Kidney epithelial cell (primary cell): ENCODE results near the gene STXBP2. TPM values are rescaled to one million over a fixed set of nuclear protein-coding genes. Genes with fewer than 3 reads are reported as not detected.

Experiments used
- DNase-seq: peaks from one replicate; pipeline ENCODE4 v3.0.0-alpha.2; 2010; ENCODE audit warnings: low read depth
- H3K27me3 ChIP-seq: 2 replicates; pipeline ENCODE4 v1.6.0; 2011; ENCODE audit warnings: low read length; ENCODE audit not compliant: control insufficient read depth, insufficient read depth
- H3K36me3 ChIP-seq: 2 replicates; pipeline ENCODE4 v1.5.1; 2011; ENCODE audit warnings: low read length; ENCODE audit not compliant: control insufficient read depth, insufficient read depth
- H3K4me3 ChIP-seq: 2 replicates; pipeline ENCODE4 v1.5.1; 2011; ENCODE audit warnings: low read depth, mild to moderate bottlenecking, control low read depth, low read length
- CTCF ChIP-seq: IDR thresholded peaks from 2 replicates; pipeline ENCODE4 v1.5.1; 2011; ENCODE audit warnings: mild to moderate bottlenecking, moderate library complexity, low read length, control low read depth, inconsistent platforms; ENCODE audit not compliant: insufficient read depth, poor library complexity, severe bottlenecking
- total RNA-seq: library from RNA; depleted of rRNA; stranded (reverse); fragments of >200 nt; gene quantifications from 2 replicates; pipeline ENCODE4 v1.2.3, GENCODE V29; 2015

STXBP2 gene
- total RNA-seq, 1 donor from 2014 or later, result 65.7 TPM

GRCh38 chr19:7691497-7691896 lies 54.6 kb downstream of the STXBP2 start:
- TF ChIP-seq CTCF, result no peak
- DNase-seq, result no peak
- Histone ChIP-seq H3K36me3 (no peaks in the 10 kb centered on the region), H3K4me3 (no peak overlapping the region), H3K27me3 (peaks cover 5% of the 10 kb centered on the region)

GRCh38 chr19:7692417-7693088 lies 55.6 kb downstream of the STXBP2 start:
- no peak for DNase-seq
- Histone ChIP-seq H3K27me3 (peaks cover 8% of the 10 kb centered on the region), H3K36me3 (no peaks in the 10 kb centered on the region), H3K4me3 (no peak overlapping the region)
- TF ChIP-seq CTCF, result no peak

- Histone ChIP-seq H3K36me3 (no peaks in the 10 kb centered on the region), H3K27me3 (peaks cover 10% of the 10 kb centered on the region), H3K4me3 (no peak overlapping the region)
- no peak for TF ChIP-seq CTCF
- no peak for DNase-seq
Measured at GRCh38 chr19:7694499-7694898, 57.6 kb downstream of the STXBP2 start.

Other genes with a start within 250 kb of the STXBP2 start
- gene PEX11G, start 148.1 kb upstream of the STXBP2 start, total RNA-seq, result 5.5 and 8.9 TPM in 2 replicates
- gene ZNF358, start 121.0 kb upstream of the STXBP2 start, total RNA-seq, result 67.4 and 76.1 TPM in 2 replicates
- gene MCOLN1, start 114.5 kb upstream of the STXBP2 start, total RNA-seq, result 13.7 and 15.3 TPM in 2 replicates
- gene PNPLA6, start 101.4 kb upstream of the STXBP2 start, total RNA-seq, result 134 and 163 TPM in 2 replicates
- gene CAMSAP3, start 41.2 kb upstream of the STXBP2 start, total RNA-seq, result 12.6 and 17.2 TPM in 2 replicates
- gene XAB2, start 7.6 kb upstream of the STXBP2 start, total RNA-seq, result 48.1 and 53.5 TPM in 2 replicates
- gene PET100, start 7.3 kb upstream of the STXBP2 start, total RNA-seq, result 9.9 and 30.2 TPM in 2 replicates
- 0.75 TPM in 1 of 2 replicates, not detected in the other for gene PCP2, start 3.4 kb upstream of the STXBP2 start, total RNA-seq
- 1.7 TPM in 1 of 2 replicates, not detected in the other for gene RETN, start 31.9 kb downstream of the STXBP2 start, total RNA-seq
- gene MCEMP1, start 40.0 kb downstream of the STXBP2 start, total RNA-seq, result not detected in 2 replicates
- 117 and 148 TPM in 2 replicates for gene TRAPPC5, start 43.7 kb downstream of the STXBP2 start, total RNA-seq
- not detected in 2 replicates for gene FCER2, start 65.0 kb downstream of the STXBP2 start, total RNA-seq
- not detected in 2 replicates for gene CLEC4G, start 95.0 kb downstream of the STXBP2 start, total RNA-seq
- 0.04 and 0.07 TPM in 2 replicates for gene CD209, start 110.4 kb downstream of the STXBP2 start, total RNA-seq
- 0.27 TPM in 1 of 2 replicates, not detected in the other for gene CLEC4M, start 126.1 kb downstream of the STXBP2 start, total RNA-seq
- gene EVI5L, start 193.1 kb downstream of the STXBP2 start, total RNA-seq, result 9.9 and 16.4 TPM in 2 replicates
- gene PRR36, start 237.3 kb downstream of the STXBP2 start, total RNA-seq, result 1.0 and 1.2 TPM in 2 replicates